Activated naive CD4-positive, alpha-beta T cell (primary cell): Measurements from ENCODE around the gene ODC1.

ENCODE experiments used
- DNase-seq, 4 experiments: peaks; one replicate each; lab custom pipeline; 2025; lab: John Stamatoyannopoulos, UW

ODC1 gene

GRCh38 chr2:10400568-10400977 lies 47.6 kb downstream of the ODC1 start:
- no peak for DNase-seq

- no peak for DNase-seq
These were observed 48.1 kb downstream of the ODC1 start for GRCh38 chr2:10400002-10400401.

- no peak for DNase-seq
These were observed 48.8 kb downstream of the ODC1 start for GRCh38 chr2:10399358-10399757.

- no peak for DNase-seq
These were observed 49.6 kb downstream of the ODC1 start for GRCh38 chr2:10398496-10398895.

GRCh38 chr2:10397878-10398277 lies 50.2 kb downstream of the ODC1 start:
- DNase-seq, result no peak

GRCh38 chr2:10397297-10397875 lies 50.7 kb downstream of the ODC1 start:
- no peak for DNase-seq

- DNase-seq, result no peak
These were observed 51.7 kb downstream of the ODC1 start for GRCh38 chr2:10396464-10396863.

GRCh38 chr2:10395893-10396292 lies 52.2 kb downstream of the ODC1 start:
- DNase-seq, result no peak

- no peak for DNase-seq
These were observed 54.5 kb downstream of the ODC1 start for GRCh38 chr2:10393640-10393982.

GRCh38 chr2:10392951-10393639 lies 55.0 kb downstream of the ODC1 start:
- no peak for DNase-seq

GRCh38 chr2:10392548-10392947 lies 55.6 kb downstream of the ODC1 start:
- no peak for DNase-seq

- no peak for DNase-seq
These were observed 56.0 kb downstream of the ODC1 start for GRCh38 chr2:10392100-10392499.

- no peak for DNase-seq
These were observed 57.7 kb downstream of the ODC1 start for GRCh38 chr2:10390369-10390801.
